ENCODE data around the gene PTTG1IP2.

DNA sequence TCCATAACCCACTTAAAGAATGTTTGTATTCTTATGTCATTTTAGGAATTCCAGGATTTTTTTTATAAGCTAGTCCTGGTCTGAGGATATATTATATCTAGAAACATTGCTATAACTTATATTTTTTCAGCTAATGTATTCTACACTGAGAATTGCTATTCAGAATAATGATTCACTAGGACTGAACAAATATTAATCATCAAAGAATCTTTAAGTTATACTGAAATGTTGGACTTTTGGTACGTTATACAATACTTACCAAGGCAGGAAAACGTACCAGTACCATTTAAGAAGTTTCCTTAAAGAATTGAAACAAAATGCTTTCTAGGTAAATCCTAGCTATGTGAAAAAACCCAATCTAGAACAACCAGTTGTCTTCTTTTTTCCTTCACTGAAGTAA is 18.4 kb downstream of the PTTG1IP2 start:
- TF ChIP-seq POLR2AphosphoS5 (IDR thresholded peaks at IDR 0.05) (no peak), POLR2A (IDR thresholded peaks at IDR 0.05) (no peak), EP300 (IDR thresholded peaks at IDR 0.05) (no peak)
- TF ChIP-seq, protein P1, sequence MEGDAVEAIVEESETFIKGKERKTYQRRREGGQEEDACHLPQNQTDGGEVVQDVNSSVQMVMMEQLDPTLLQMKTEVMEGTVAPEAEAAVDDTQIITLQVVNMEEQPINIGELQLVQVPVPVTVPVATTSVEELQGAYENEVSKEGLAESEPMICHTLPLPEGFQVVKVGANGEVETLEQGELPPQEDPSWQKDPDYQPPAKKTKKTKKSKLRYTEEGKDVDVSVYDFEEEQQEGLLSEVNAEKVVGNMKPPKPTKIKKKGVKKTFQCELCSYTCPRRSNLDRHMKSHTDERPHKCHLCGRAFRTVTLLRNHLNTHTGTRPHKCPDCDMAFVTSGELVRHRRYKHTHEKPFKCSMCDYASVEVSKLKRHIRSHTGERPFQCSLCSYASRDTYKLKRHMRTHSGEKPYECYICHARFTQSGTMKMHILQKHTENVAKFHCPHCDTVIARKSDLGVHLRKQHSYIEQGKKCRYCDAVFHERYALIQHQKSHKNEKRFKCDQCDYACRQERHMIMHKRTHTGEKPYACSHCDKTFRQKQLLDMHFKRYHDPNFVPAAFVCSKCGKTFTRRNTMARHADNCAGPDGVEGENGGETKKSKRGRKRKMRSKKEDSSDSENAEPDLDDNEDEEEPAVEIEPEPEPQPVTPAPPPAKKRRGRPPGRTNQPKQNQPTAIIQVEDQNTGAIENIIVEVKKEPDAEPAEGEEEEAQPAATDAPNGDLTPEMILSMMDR (IDR thresholded peaks at IDR 0.05), result no peak
